GM12878 (cell line): ENCODE data around the gene SERPINB10. TPM values are rescaled to one million over a fixed set of nuclear protein-coding genes. Genes with fewer than 3 reads are reported as not detected.

ENCODE experiments used
- ATAC-seq: fragments of 200-7000 bp; cut with Tn5 transposase; 3 replicates; pipeline ENCODE4 v1.9.1; 2020; ENCODE audit warnings: mild to moderate bottlenecking, moderate library complexity
- BruUV-seq: library from RNA; stranded (reverse); fragments of 400-500 nt; replicated peaks from 2 replicates; lab custom pipeline; 2021; lab: Mats Ljungman, UMichigan
- CTCF ChIA-PET: fragments of 300-600 bp; sonication (Branson Sonifier 250); formaldehyde crosslinking; extraction: SDS; loops from one replicate; lab custom pipeline; 2021; ENCODE audit warnings: inconsistent platforms; lab: Yijun Ruan, JAX
- POLR2A ChIA-PET: fragments of 350-600 bp; formaldehyde crosslinking; extraction: SDS; loops from one replicate; lab custom pipeline; 2021; ENCODE audit warnings: inconsistent platforms; lab: Charles Lee
- RAD21 ChIA-PET: fragments of 300-600 bp; sonication (Branson Sonifier 250); formaldehyde crosslinking; loops from one replicate; lab custom pipeline; 2023; ENCODE audit warnings: antibody characterized with exemption; ENCODE audit not compliant: unreplicated experiment; lab: Charles Lee
- SMC1A ChIA-PET: fragments of 300-600 bp; sonication (Branson Sonifier 250); formaldehyde crosslinking; loops from one replicate; lab custom pipeline; 2023; ENCODE audit not compliant: unreplicated experiment, uncharacterized antibody; lab: Charles Lee
- DNase-seq: peaks from one replicate; pipeline ENCODE4 v3.0.0-alpha.2; 2011; ENCODE audit warnings: low read depth, low spot score
- FAIRE-seq: peaks from 3 replicates; lab custom pipeline; 2011; peaks lifted over from hg19 to GRCh38; lab: Jason Lieb, UNC
- H2AFZ ChIP-seq: 2 replicates; pipeline ENCODE4 v1.6.0; 2011; ENCODE audit warnings: low read depth, low read length, control low read depth; ENCODE audit not compliant: control insufficient read depth
- H3K27ac ChIP-seq: 2 replicates; pipeline ENCODE4 v1.5.1; 2011; ENCODE audit warnings: control low read depth; ENCODE audit not compliant: control insufficient read depth, insufficient read depth
- H3K27me3 ChIP-seq, 2 experiments: replicated peaks in 1 of 2; 2 replicates each; pipeline versions ENCODE4 v1.6.0 to v1.6.1; 2011; ENCODE audit warnings: low read length in 1 of 2; ENCODE audit not compliant: control insufficient read depth in 2 of 2, insufficient read depth in 2 of 2
- H3K36me3 ChIP-seq, 2 experiments: 2 replicates each; pipeline ENCODE4 v1.5.1; 2011; ENCODE audit warnings: low read length in 1 of 2; ENCODE audit not compliant: control insufficient read depth in 2 of 2, insufficient read depth in 2 of 2
- H3K4me1 ChIP-seq: 2 replicates; pipeline ENCODE4 v1.6.1; 2011; ENCODE audit warnings: mild to moderate bottlenecking, low read length, moderate library complexity, mixed read lengths; ENCODE audit not compliant: control insufficient read depth, insufficient read depth
- H3K4me2 ChIP-seq: 2 replicates; pipeline ENCODE4 v1.6.0; 2011; ENCODE audit warnings: control low read depth; ENCODE audit not compliant: control insufficient read depth, insufficient read depth
- H3K4me3 ChIP-seq: fragments of 200-600 bp; sonication (generic); 2 replicates; pipeline ENCODE4 v1.5.1; 2016
- H3K79me2 ChIP-seq: 2 replicates; pipeline ENCODE4 v1.6.0; 2011; ENCODE audit warnings: low read length; ENCODE audit not compliant: control insufficient read depth, insufficient read depth
- H3K9ac ChIP-seq: 2 replicates; pipeline ENCODE4 v1.8.0; 2011; ENCODE audit warnings: low read length, control low read depth, mixed read lengths; ENCODE audit not compliant: control insufficient read depth, insufficient read depth
- H3K9me3 ChIP-seq: replicated peaks from 3 replicates; pipeline ENCODE4 v1.5.1; 2011; ENCODE audit warnings: mild to moderate bottlenecking, low read length; ENCODE audit not compliant: control insufficient read depth, insufficient read depth
- H4K20me1 ChIP-seq: 2 replicates; pipeline ENCODE4 v1.6.0; 2011; ENCODE audit not compliant: control insufficient read depth, insufficient read depth
- EZH2 ChIP-seq: IDR thresholded peaks from 2 replicates; pipeline ENCODE4 v1.6.1; 2012; ENCODE audit warnings: low read depth, mild to moderate bottlenecking, control low read depth, inconsistent platforms, low read length, borderline replicate concordance; ENCODE audit not compliant: control insufficient read depth
- HDAC2 ChIP-seq: fragments of 200-600 bp; sonication (generic); IDR thresholded peaks from 2 replicates; pipeline ENCODE4 v1.6.1; 2017
- KLF5 ChIP-seq: fragments of 450-650 bp; IDR thresholded peaks from 2 replicates; pipeline ENCODE4 v1.6.1; 2014; ENCODE audit warnings: mild to moderate bottlenecking; ENCODE audit not compliant: partially characterized antibody
- NFIC ChIP-seq: IDR thresholded peaks from 2 replicates; pipeline ENCODE4 v1.6.1; 2012; ENCODE audit warnings: low read depth, mild to moderate bottlenecking, inconsistent platforms, low read length, moderate library complexity
- RAD51 ChIP-seq: fragments of 450-650 bp; IDR thresholded peaks from 2 replicates; pipeline ENCODE4 v1.6.1; 2016; ENCODE audit warnings: moderate library complexity, mild to moderate bottlenecking, inconsistent platforms
- RUNX3 ChIP-seq: IDR thresholded peaks from 2 replicates; pipeline ENCODE4 v1.6.1; 2012; ENCODE audit warnings: low read length, inconsistent platforms
- WRNIP1 ChIP-seq: IDR thresholded peaks from 2 replicates; pipeline ENCODE4 v1.6.1; 2011; ENCODE audit warnings: low read depth, low read length, improper control_type of control experiment, borderline replicate concordance
- WGBS: methylation state at CpG from one replicate; pipeline ENCODE4 v1.1.6; 2016; ENCODE audit warnings: low lambda C conversion rate; ENCODE audit not compliant: insufficient replicate concordance, insufficient coverage; ENCODE audit errors: missing lambda C conversion rate; 5-methylcytosine and 5-hydroxymethylcytosine counted together
- in situ Hi-C: fragments of 300-500 bp; cut with MboI; formaldehyde crosslinking; loops from 9 replicates; pipeline ENCODE4 v1.14.3; 2018; ENCODE audit warnings: mixed read lengths
- intact Hi-C: fragments of 100-400 bp; cut with micrococcal nuclease; formaldehyde crosslinking; loops from one replicate; pipeline ENCODE4 v1.14.2; 2022; ENCODE audit not compliant: unreplicated experiment
- polyA plus RNA-seq, 11 experiments: library from polyadenylated mRNA; depleted of rRNA in 4 of 11; unstranded in 6 of 11; stranded (reverse) in 5 of 11; fragments of >200 nt; fragmentation: Nextera tagmentation in 4 of 11; fragmentation: Illumina TruSeq in 1 of 11; extraction: Ambion mirVana in 4 of 11; extraction: Trizol in 1 of 11; gene quantifications; 1 replicate in 1 of 11; 2 replicates in 10 of 11; pipeline versions ENCODE4 v1.2.1 to v1.2.3, GENCODE V29; 2011 to 2016; ENCODE audit warnings: inconsistent platforms in 2 of 11, missing spikeins in 2 of 11, low read depth in 1 of 11
- total RNA-seq, 4 experiments: library from RNA; depleted of rRNA in 3 of 4; stranded (reverse); fragments of >200 nt in 3 of 4; fragmentation: Illumina TruSeq in 1 of 4; extraction: Trizol in 1 of 4; gene quantifications; 2 replicates each; pipeline versions ENCODE4 v1.2.1 to v1.2.3, GENCODE V29; 2013 to 2021

SERPINB10 gene
- total and polyA plus RNA-seq, 10 of the 15 experiments (the other 5 are each of a cell fraction or from before 2014, with no cell fraction given) = 12.0 to 83.5 (median 24.1) TPM

DNA sequence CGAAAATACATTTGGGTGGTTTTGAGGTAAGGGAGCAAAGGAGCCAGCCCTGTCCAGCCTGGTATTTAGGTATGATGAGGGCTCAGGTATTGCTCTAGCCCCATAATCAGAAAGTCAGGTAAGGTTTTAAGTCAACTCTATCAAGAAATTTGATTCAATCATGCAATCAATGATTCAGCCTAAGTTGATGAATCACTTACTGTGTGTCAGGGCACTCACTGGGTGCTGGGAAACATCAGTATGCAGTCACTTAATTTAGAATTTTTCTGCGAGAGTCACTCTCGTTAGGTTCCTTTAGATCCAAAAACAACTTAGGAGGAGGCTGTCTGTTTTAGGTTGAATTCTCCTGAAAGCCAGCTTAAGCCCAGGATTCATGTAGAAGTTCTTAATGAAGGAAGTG lies 37.9 kb upstream of the SERPINB10 start:
- no peaks in the 10 kb centered on the region for H3K79me2 ChIP-seq
- POLR2A ChIA-PET = no interaction called here
- TF ChIP-seq RAD51 = no peak
- no peak for TF ChIP-seq RUNX3
- TF ChIP-seq KLF5 = no peak
- no peak for TF ChIP-seq HDAC2
- TF ChIP-seq NFIC = no peak
- TF ChIP-seq, all 136 proteins: peak for 0
- Histone ChIP-seq H3K4me1 (no peaks in the 10 kb centered on the region), H3K36me3 (no peaks in the 10 kb centered on the region), H3K9me3 (no peaks in the 10 kb centered on the region), H3K4me2 (no peak overlapping the region), H3K27me3 (no peaks in the 10 kb centered on the region), H3K9ac (no peak overlapping the region), H2AFZ (no peak overlapping the region), H3K4me3 (no peak overlapping the region), H4K20me1 (no peaks in the 10 kb centered on the region), H3K27ac (no peak overlapping the region)
- 48% methylated on average over 3 of the region's 3 CpGs for WGBS
- intact Hi-C loops (no loop called here), in situ Hi-C loops (no loop called here)
- no TSS peak for BruUV-seq
- FAIRE-seq = no peak
- ATAC-seq = no peak
- DNase-seq = no peak
- ChIA-PET RAD21 (no interaction called here), CTCF (no interaction called here), SMC1A (no interaction called here)

DNA sequence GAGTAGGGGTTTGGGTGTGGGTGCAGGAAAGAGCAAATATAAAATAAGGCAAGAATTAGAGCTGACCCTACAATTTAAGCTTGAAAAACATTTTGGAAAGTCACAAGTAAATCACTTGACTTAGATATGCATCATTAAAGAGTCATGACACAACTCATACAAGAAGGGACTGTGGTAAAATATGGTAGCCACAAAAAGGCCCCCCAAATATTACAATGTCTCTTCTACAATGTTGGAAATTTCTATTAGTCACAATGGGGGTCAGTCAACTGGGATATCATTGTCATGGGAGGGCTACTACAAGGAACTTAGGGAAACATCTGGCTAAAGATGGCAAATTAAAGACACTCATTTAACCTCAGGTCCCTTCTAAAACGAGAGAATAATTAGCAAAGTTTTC lies 35.9 kb upstream of the SERPINB10 start:
- no peak overlapping the region for H3K4me2 ChIP-seq
- TF ChIP-seq WRNIP1 (no peak), EZH2 (no peak)
- POLR2A ChIA-PET = interaction anchor here (0.6 kb wide), 1 partner anchor 448 kb away, joined by 5 read pairs; no protein-coding TSS in a partner anchor
- no peaks in the 10 kb centered on the region for H3K79me2 ChIP-seq
- SMC1A ChIA-PET = interaction anchor here (1.4 to 1.5 kb wide), 2 partner anchors 37 to 354 kb away, joined by 3 to 4 read pairs; no protein-coding TSS in a partner anchor
- CTCF ChIA-PET = interaction anchor here (1.5 kb wide), 2 partner anchors 48 to 64 kb away, joined by 3 to 6 read pairs; no protein-coding TSS in a partner anchor
- H2AFZ ChIP-seq = no peak overlapping the region
- FAIRE-seq (no peak), ATAC-seq (no peak), DNase-seq (no peak)
- BruUV-seq = no TSS peak
- no peak overlapping the region for H3K4me3 ChIP-seq
- H3K27ac ChIP-seq = no peak overlapping the region
- intact Hi-C loops = no loop called here
- no peaks in the 10 kb centered on the region for H3K36me3 ChIP-seq
- no peak overlapping the region for H3K9ac ChIP-seq
- in situ Hi-C loops = no loop called here
- no peaks in the 10 kb centered on the region for H4K20me1 ChIP-seq
- H3K27me3 ChIP-seq = no peaks in the 10 kb centered on the region
- no peaks in the 10 kb centered on the region for H3K4me1 ChIP-seq
- RAD21 ChIA-PET = no interaction called here
- 5% methylated on average over 1 of the region's 1 CpG for WGBS
- H3K9me3 ChIP-seq = no peaks in the 10 kb centered on the region
